NOMO-1 treated with dmso at 0.1 percent for 144 hours (cell line): Measurements from ENCODE around the gene CDRT4.
A peak's percentile ranks its signal among the peaks of the same experiment; 100 is the strongest.

ENCODE experiments used
- DNase-seq: peaks from one replicate; lab custom pipeline; 2025; ENCODE audit not compliant: unreplicated experiment; lab: John Stamatoyannopoulos, UW

The CDRT4 gene

DNA sequence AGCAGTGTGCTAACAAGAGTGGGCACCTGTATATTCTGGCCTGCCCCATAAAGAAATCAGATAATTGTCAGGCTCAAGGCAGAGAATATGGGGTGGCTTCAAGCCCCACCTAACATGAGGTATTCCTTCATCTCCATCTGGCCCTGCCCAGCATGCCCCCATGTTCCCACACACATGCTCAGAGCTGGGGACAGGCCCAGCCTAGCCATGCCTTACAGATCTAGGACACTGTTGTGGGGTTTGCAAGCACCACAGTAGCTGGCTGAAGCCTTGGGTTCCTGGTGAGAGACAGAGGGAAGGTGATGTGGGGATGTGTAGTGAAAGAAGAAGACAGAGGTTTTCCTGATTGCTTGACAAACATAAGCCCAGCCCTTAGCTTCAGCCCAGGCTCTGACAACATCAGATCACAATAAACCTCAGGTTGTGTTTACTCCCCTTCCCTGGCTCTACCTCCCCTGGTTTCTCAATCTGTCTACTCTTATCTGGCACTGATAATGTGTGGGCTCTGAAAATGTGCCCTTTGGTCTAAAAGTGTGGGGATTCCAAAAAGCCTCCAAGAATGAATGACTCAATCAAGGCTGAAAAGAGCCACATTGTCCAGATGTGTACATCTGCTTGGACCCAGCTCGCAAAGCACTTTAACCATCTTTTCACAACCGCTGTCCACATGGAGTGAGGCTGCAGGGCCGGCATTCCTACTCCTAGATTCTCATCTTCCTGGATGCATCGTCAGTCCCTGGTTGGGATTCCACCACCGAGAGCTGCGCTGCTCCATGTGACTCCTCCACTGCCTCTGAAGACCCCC is 34.4 kb downstream of the CDRT4 start:
- DNase-seq, result no peak

DNA sequence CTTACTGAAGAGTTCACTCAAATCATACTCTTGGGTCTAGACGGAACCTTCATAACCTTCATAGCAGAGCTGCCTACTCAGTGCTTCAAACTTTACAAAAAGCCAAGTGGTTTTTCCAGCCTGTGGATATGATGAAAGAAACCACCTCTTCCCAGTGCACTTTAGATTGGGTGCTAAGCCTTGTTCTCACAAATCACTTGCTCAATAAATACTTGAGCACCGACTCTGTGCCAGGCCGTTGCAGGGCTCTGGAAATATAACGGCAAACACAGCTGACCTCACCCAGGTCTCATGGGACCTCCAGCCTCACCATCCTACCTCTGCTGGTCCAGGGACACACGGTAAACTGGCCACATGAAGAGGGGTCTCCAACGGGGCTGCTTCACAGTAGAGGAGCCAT is 35.7 kb downstream of the CDRT4 start:
- no peak for DNase-seq

DNA sequence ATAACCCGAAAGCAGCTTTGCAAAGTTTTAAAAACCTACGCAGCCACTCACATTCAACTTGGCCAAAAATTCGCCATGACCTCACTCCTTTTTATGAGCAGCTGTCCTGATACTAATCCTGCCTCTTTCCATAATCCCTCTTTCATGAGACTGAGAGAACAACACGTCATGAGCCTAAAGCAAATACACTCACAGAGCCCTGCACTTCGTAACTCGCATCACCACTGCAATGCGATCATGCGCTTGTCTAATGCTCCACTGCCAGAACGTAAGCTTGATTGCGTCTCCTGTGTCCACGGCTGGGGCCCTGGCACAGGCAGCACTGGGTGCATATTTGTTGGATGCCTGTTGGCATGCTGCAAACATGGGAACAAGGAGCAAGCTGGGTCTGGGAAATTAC is 36.2 kb downstream of the CDRT4 start:
- no peak for DNase-seq

DNA sequence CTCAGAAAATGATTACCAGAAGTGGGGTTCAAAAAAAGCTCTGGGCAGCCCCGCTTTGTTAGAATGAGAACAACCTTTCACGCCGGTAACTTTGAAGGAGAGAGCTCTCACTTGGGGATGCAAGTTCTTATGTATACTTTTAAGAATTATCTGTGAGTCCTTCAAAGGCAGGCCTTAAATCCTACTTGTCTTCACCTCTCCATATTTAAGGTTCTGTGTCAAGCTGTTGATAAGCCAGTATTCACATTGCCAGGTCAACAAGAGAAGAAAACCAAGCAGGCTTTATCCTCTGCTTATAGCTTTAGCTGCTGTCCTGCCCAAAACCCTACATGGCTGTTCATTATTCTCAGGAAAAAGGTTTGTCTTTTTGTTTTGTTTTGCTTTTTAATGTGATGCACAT is 42.9 kb downstream of the CDRT4 start:
- no peak for DNase-seq

DNA sequence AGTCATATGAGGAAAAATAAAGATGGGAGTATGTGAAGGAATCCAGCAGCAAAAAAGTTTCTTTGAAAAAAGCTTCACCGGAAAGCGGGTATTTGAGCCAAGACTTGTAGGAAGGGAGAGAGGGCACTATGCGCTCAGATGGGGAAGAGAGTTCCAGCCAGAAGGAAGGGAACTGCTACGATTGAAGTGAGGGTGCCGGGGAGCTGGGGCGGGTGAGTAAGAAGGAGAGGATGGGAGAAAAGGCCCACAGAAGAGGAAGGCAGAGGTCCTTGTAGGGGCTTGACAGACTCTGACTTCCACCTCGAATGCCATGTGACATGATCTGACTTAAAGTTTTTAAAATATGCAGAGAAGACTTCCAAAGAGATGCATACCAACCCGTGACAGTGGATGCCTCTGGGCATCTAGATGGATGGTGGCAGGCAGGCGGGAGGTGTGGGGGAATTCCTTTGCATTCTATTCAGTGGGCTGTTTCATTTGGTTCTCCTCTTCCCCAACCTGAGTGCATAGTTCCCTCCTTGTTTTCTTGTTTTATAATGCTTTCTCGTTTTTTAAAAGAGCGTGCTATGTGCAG is 44.9 kb downstream of the CDRT4 start:
- no peak for DNase-seq

DNA sequence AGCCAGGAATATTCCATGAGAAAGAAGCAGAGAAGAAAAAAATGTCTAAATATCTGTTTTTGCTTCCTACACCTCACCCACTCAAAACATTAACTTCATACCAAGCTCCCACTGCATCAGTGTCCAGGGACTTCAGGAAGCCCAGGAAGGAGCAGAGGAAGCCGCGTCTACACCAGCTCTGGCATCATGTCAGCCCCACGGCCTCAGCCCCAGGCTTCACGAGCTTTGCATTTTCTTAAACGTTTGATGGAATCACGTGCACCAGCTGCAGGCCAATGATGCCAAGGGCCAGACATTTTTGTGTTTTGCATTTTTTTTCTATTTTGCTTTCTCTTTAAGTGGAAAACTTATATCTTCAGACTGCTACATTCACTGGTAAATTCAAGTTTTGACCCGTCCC is 48.6 kb downstream of the CDRT4 start:
- no peak for DNase-seq

DNA sequence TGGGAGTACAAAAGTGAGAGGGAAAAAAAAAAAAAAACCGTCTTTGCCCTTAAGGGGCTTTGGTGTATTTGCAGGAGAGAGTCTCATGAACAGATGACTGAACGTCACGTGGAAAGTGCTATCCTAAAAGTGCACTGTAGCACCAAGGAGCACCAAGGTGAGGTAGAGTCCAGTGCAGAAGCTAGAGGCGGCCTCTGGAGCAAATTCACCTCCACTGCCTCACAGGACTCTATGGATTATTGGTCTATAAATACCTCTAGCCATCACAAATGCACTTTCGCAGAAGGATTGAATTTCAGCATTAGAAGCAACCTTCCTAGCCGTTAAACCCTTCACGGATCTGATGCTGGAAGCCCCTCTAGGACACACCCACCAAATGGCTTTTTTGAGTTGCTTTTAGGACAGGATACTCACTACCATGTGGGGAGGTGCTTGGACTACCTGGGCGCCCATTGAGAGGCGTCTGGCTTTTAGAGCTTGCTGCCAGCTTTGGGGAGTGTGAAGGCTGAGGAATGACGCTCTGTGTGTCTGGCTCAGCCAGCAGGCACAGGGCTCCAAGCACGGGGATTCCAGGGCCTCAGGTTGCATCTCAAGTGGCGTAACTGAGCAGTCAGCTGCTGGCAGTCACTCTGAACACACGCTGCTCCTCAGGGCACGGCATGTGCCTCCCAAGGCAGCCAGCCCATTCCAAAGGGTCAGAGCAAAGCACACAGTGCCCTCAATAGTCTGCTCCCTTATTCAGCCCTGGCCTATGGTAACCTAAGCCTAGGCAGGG is 52.7 kb downstream of the CDRT4 start:
- no peak for DNase-seq

DNA sequence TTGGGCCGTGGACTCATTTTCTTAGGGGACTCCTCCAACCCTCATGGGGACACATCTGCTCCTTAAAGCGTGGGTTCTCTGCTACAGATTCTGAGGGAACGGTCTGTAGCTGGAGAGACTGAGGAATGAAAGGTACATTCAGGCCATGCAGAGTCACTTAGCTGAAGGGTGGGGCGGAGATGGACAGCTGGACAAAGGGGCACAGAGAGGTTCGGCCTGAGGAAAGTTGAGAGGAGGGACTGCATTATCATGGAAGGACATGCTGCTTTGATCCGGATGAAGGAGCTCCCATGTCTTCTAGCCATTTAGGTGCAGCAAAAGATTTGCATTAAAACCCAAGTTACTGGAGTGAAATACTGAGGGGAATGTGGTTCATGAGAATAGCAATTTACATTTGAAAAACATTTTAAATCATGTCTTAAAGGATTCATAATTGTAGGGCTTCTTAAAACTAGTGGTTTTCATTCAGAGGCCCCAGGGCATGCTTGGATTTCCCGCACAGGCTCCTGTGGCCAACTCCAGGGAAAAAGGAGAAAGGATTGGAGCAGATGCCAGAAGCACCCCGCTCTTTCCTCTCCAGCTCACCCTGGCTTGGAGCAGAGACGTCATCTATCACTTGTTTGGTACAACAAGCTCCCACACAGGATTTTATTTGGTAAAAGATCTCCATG is 54.2 kb downstream of the CDRT4 start:
- no peak for DNase-seq

DNA sequence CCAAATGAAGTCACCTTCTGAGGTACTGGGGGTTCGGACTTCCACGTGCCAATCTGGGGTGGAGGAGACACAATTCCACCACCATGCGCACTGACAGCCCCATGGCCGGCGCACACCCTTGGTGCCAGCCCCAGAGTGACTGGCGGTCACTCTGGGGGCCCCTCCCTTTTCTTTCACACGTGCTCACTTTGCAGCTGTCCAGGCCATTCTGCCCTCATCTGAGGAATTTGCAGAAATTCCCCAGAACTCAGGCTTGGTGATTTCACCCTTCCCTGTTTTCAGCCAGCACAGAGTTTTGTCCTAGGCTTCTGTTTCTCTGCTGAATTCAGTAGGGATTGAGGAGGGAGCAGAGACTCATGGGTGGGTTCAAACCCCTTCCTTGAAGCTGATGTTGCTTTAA is 54.8 kb downstream of the CDRT4 start:
- no peak for DNase-seq

DNA sequence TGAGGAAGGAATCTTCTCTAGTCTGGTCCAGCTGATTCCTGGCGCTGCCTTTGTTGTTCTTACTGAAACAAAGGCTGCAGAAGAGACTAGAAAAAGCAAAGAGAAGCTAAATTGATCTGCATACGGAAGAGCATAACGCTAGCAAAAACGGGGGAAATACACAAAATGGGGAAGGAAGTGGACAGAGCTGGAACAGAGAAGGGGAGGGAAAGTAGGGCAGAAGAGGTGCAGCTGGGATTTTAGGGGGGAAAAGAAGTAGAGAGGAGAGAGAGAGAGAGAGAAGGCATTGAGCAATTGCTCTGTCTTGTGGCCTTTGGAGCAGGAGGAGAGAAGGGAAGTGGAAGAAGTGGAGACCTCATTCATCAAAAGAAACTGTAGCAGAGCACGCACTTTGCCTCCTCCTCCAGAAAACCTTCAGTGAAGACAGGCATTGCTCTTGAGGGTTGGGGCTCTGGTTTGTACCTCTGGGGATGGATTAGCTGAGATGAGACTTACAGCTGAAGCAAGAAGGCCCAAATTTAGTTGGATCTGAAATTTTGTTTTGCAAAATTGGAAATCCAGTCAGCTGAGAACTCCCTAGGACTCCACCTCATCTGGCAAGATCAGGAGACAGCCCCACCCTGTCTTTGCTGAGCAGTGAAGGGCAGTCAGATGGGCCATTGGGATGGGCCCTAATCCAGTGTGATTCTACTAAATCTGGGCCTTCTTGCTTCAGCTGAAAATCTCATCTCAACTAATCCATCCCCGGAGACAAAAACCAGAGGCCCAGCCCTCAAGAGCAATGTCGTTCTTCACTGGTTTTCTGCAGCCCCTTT is 55.8 kb downstream of the CDRT4 start:
- peak; percentile 78 for DNase-seq

DNA sequence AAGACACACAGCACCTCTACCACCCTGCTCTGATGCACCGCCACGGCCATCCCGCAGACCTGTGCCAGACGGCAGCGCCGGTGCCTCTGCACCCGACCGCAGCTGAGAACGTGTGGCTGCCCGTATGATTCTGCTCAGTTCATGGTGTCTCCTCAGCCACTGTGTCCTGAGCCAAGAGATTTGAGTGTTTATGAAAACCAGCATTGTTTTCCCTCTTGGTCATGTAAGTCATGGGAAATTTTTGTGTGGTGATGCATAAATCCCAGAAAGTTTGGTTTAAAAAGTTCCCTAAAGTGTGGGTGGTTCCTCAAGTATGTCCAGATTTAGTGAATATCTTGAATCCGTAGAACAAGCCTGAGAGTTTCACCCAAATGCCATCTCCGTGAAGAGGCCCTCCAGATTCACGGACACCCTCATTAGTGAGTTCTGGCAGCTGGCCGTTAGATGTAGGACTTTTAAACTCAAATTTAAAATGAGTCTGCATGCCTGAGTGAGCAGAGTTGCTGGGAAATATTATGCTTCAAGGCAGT is 57.6 kb downstream of the CDRT4 start:
- DNase-seq, result no peak

DNA sequence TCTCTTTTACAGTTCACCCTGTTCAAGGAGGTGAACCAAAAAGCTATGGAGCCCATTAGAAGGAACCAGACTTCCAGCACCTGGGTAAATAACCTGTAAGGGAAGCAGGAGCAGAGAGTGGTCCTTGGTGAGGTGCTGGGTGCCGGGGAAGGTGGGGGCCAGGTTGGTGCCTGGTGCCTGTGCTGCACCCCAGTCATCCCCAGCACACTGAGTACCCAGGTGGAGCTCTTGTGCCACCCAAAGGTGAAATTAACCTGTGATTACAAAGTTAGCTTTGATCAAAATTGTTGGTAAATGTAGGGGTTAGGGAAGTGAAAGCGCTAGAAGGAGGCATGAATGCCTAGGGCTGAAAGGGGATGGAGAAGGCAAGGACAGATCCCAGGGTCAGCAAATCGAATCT is 58.6 kb downstream of the CDRT4 start:
- DNase-seq, result no peak

DNA sequence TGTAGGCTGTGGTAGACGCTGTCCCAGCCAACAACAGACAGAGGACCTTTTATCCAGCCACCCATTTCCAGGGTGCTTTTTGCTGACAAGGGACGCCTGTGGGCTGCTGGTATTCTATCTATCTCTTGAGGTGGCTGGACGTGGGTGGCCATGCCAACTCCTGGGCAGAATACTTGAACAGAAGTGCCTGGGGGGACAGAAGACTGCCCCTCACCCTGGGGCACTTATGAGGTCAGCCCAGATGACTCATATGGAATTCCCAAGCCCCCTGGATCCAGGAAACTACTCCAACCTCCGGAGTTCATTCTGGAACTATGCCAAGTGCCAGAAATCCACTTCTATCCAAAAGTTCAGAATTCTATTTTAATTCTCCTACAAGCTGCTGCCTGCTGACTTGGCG is 61.3 kb downstream of the CDRT4 start:
- no peak for DNase-seq

DNA sequence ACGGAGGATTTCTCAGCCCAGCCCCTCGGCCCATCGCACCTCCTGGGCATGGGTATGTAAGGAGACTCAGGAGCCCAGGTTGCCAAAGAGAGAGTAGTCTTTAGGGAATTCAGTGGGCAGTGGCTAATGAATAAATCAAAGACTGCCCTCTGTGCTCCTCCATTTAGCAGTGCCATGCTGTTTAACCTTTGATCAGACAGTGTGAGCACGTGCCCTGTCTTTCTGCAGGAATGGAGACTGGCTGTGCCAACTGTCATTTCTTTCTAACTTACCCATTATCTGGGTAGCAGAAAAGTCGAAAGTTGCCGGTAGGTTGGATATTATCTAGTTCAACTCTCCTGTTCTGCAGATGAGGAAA is 62.4 kb downstream of the CDRT4 start:
- DNase-seq, result no peak

DNA sequence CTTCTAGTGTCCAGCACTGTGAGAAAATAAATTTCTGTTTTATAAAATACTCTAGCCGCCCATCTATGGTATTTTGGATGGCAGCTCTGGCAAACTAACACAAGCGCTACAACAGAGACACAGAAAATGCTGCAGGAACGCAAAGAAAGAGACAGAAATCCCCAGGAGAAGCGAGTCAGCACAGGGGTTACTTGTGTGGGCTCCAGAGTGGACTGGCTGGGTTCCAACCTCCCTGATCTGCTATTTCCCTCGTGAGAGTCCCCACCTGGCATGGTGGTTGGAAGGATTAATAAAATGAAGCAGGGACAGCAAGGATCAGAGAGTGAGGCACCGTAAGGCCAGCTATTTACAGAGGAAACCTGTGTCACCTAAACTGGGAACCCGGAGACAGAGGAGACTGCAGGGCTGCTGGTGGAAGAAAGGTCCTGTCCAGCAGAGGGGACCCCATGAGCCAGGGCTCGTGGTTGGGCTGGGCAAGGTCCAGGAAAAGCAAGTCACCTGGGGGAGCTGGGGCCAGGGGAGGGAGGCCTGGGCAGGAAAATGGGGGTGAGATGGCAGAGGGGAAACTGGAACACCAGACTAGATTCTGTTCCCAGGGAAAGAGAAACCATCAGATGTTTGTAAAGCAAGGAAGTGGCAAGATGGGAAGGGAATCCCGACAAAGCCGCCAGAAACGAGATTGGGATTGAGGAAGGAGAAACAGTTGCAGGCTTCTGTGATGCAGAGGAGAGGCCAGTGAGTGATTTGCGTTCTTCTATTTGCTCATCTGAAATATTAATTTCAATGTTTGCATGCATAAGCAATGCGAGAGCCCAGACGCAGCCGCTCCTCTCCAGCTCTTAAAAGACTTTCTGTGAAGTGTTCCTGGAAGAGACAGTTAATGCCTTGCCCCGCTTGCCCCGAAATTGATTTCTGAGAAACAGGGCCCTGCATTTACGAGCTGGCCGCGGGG is 63.0 kb downstream of the CDRT4 start:
- DNase-seq, result no peak

DNA sequence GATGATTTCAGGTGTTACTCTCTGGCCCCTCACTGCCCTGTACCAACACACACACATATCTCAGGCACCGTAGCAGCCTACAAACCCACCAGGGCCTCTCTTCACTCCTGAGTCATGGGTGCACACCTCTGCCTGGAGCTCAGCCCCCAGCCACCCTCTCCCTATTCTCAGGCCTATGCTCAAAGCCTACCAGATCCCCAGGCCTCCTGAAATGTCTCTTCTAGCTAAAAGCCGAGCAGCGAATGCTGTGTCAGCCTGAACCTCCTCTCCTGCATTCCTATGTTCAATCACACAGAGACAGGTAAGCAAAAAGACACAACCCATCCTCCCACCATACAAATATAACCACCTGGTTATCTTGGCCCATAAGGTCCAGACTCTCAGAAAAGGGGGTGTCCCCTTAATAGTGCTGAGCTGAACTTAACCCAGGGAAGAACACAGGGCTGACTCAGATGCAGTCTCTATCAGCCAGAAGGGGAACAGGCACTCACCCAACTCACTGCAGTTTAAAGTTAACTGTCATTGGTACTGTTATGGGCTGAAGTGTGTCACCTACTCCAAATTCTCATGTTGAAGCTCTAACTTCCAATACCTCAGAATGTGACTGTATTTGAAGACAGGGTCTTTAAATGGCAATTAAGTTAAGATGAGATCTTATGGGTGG is 64.0 kb downstream of the CDRT4 start:
- DNase-seq, result no peak

DNA sequence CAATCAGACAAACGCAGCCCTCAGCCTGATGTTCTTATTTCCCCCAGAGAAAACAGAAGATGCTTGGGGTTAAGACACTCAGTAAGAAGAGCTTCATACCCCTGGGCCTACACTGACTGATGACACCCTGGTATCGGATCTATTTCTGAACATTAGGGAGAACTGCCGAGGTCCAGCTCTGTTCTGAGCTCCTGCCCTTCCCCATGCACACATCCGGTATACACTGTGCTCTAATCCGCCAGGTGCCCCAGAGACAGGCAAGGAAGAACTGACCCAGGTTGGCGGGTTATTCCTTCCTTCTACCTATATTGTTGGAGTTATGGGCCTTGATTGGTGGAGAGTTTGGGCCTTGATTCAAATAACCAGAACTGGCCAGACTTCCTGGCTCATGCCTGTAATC is 68.0 kb downstream of the CDRT4 start:
- no peak for DNase-seq

DNA sequence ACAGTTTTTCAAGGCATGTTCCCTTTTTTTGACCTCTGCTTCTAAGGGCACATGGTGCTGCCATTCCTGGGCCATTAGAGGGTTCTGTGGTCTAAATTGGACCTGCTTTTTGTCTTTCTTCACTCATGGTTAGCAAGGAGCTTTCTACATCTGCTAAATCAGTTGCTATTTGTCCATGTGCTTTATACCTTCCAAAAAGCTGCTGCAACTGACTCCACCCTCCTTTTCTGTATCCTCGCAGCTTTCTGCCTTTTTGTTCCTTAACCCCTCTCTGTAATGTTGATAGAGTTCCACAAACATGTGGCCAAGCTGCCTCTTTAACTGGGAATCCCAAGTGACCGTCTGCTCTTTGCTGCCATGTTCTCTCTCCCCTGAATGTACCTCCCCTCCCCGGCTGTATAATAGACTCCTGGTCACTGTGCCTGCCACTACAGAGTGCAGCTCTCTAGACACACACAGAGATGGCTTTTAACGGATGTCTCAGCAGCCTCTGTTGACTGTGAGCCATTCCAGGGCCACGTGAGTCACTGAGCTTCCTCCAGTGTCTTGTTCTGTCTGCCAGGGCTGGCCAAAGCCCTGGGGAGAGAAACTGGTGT is 68.6 kb downstream of the CDRT4 start:
- no peak for DNase-seq

DNA sequence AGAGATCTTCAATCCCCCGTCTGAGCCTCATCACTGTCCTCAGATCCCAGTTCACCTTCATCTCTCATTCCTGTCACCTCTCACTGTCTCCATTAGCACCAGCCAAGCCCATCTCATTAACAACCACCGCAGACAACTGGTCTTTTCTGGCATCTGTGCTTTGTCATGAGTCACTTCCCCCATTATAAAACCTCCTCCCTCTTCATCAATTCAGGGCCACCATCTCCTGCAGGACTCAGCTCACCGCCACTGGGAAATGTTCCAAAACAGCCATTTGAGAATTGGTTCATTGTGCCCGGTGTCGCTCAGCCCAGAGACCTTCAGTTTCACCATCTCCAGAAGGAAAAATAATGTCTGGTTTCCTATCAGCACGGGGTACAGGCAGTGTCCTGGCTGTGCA is 69.1 kb downstream of the CDRT4 start:
- no peak for DNase-seq
